ENCODE results near the gene CCDC97.
A peak's percentile ranks its signal among the peaks of the same experiment; 100 is the strongest.
"Not testable (repeated sequence)": the region's sequence is repeated elsewhere in the genome, so short reads cannot be mapped to it uniquely, and the experiment has no call there.

Gene CCDC97

GRCh38 chr19:41330946-41331678 is 21.1 kb downstream of the CCDC97 start:
- no peak for FAIRE-seq

GRCh38 chr19:41332000-41332399 is 22.0 kb downstream of the CCDC97 start:
- DNase-seq (ENCODE audit: insufficient read length, low spot score) (no peak), FAIRE-seq (no peak)

More at GRCh38 chr19:41330946-41331678, 21.1 kb downstream of the CCDC97 start:
- DNase-seq (ENCODE audit: insufficient read length, low spot score), result no peak

GRCh38 chr19:41332468-41332867 is 22.5 kb downstream of the CCDC97 start:
- DNase-seq (ENCODE audit: insufficient read length, low spot score), result no peak
- no peak for FAIRE-seq

- FAIRE-seq (no peak), DNase-seq (ENCODE audit: insufficient read length, low spot score) (no peak)
These were observed 24.8 kb downstream of the CCDC97 start for GRCh38 chr19:41334793-41335192.

- DNase-seq (ENCODE audit: insufficient read length, low spot score) (no peak), FAIRE-seq (peak; percentile 11)
These were observed 25.5 kb downstream of the CCDC97 start for GRCh38 chr19:41335467-41335866.

GRCh38 chr19:41339936-41340335 is 30.0 kb downstream of the CCDC97 start:
- no peak for FAIRE-seq
- no peak for DNase-seq (ENCODE audit: insufficient read length, low spot score)

GRCh38 chr19:41341669-41342490 is 31.9 kb downstream of the CCDC97 start:
- FAIRE-seq (no peak), DNase-seq (ENCODE audit: insufficient read length, low spot score) (no peak)

GRCh38 chr19:41344162-41344561 is 34.2 kb downstream of the CCDC97 start:
- FAIRE-seq (no peak), DNase-seq (ENCODE audit: insufficient read length, low spot score) (no peak)

- FAIRE-seq; DNase-seq (ENCODE audit: insufficient read length, low spot score): not testable (repeated sequence)
These were observed 36.9 kb downstream of the CCDC97 start for GRCh38 chr19:41346916-41347315.

GRCh38 chr19:41350735-41351338 is 40.9 kb downstream of the CCDC97 start:
- DNase-seq (ENCODE audit: insufficient read length, low spot score), result no peak
- FAIRE-seq, result peak; percentile 14

- DNase-seq (ENCODE audit: insufficient read length, low spot score) (peak; percentile 78), FAIRE-seq (peak; percentile 90)
These were observed 41.6 kb downstream of the CCDC97 start for GRCh38 chr19:41351339-41352245.

GRCh38 chr19:41352279-41352608 is 42.3 kb downstream of the CCDC97 start:
- no peak for DNase-seq (ENCODE audit: insufficient read length, low spot score)
- FAIRE-seq, result peak; percentile 53

- FAIRE-seq, result no peak
These were observed 42.9 kb downstream of the CCDC97 start for GRCh38 chr19:41352609-41353465.

GRCh38 chr19:41353466-41354342 is 43.7 kb downstream of the CCDC97 start, which contains the start of gene TGFB1:
TSS of gene TGFB1 (minus strand) at chr19:41353922. CDS start at chr19:41353044, 878 bp downstream.
- FAIRE-seq (peak; percentile 87), DNase-seq (ENCODE audit: insufficient read length, low spot score) (peak; percentile 89)

More at GRCh38 chr19:41352609-41353465, 42.9 kb downstream of the CCDC97 start:
- peak; percentile 62 for DNase-seq (ENCODE audit: insufficient read length, low spot score)

- no peak for FAIRE-seq
- DNase-seq (ENCODE audit: insufficient read length, low spot score), result no peak
These were observed 44.5 kb downstream of the CCDC97 start for GRCh38 chr19:41354343-41354953.

- DNase-seq (ENCODE audit: insufficient read length, low spot score), result no peak
- FAIRE-seq, result no peak
These were observed 45.1 kb downstream of the CCDC97 start for GRCh38 chr19:41355035-41355434.

GRCh38 chr19:41355802-41356201 is 45.8 kb downstream of the CCDC97 start:
- DNase-seq (ENCODE audit: insufficient read length, low spot score), result no peak
- no peak for FAIRE-seq
